Anterior cingulate cortex (tissue), 58 donors: ENCODE measurements around the gene LRRK2.
A peak's percentile ranks its signal among the peaks of the same experiment; 100 is the strongest.
"Not testable (repeated sequence)": the region's sequence is repeated elsewhere in the genome, so short reads cannot be mapped to it uniquely, and the experiment has no call there.

Experiments used
- DNase-seq, 58 donors: peaks; one replicate each; lab custom pipeline; 2025; lab: John Stamatoyannopoulos, UW

LRRK2 gene

DNA sequence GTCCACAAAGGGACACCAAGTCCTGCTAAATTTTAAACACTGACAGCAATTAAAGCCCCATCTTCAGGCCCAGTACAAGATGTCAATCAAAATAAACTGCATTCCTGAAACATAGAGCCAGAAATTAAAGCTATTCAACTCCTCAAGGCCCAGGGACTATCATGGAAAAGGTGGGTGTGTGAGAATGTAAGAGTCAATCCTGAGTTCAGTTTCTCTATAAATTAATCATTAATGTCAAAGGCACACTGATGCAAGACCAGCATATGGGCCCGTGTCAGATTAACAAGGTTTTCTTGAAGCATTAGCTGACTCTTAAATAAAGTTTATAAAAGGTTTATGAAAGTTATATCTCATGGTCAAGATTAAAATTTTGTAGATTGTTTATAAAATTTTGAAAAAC lies 13.6 kb upstream of the LRRK2 start:
- DNase-seq, result not testable (repeated sequence)

DNA sequence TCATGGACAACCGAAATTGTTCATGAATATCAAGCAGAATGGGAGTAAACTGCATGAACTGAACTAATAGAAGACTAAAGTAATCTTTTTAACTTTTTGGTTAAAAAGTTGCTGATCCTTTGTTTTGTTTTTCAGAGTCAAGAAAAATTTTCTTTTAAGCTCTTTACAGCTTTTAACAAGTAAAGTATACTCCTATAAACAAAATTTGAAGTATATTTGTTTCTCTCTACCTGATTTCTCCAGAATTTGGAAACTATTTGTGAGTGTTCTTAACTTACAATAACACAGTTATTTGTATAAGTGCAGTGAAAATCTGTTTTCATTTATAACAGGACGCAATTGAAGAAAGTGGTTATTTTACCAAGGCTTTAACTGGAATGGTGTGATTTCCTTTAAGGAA lies 12.2 kb upstream of the LRRK2 start:
- DNase-seq, result no peak

- DNase-seq, result no peak
Observed at GRCh38 chr12:40215982-40216381, 8.8 kb upstream of the LRRK2 start.

DNA sequence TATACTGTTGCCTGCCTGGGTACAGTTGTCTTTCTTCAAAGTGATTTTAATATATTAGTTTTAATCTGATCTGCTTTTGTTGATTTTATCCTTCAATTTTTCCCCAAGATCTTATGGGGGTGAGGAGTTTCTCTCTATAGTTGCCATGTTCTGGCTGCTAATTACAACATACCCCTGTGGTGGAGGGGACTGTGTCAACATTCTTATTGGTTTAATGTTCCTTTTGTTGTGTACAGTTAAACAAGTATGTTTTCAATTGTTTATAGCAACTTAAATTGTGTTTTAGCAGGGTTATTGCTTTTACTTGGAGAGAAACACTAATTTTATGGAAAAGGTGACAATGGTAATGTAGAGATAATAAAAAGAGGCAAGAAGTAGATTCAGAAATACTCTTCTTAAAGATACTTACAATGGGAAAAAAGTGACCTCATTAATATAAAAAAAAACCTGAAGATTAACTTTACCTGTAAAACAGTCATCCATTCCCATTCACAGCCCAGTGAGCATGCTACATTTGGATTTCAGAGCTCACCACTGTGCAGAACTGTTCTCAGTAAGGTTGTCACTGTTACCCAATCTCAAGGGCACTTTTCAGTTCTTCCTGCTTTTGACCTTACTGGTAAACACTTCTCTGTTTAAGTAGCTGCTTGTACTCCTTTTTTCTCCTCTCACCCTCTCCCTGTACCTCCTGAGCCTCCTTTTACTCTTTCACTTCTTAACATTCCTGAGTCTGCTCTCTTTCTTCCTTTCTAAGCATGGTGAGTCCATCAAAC lies 8.1 kb upstream of the LRRK2 start:
- no peak for DNase-seq

GRCh38 chr12:40219760-40220159 lies 5.0 kb upstream of the LRRK2 start:
- DNase-seq, result no peak

DNA sequence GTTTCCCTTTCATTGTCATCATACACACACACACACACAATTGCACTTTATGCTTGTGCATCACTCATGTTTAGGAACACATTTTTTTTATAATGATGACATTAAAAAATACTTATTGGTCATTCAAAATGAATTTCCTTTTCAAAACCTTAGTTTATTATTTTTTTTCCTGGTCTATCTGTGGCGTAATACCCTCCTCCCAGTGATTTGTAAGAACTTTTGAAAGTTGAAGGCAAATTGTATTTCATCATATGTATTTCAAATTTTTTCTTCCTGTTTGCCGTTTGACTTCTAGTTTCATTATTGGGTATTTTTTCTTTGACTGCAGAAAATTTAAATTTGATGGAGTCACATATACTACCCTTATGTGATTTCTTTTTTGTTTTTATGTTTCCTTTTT lies 2.5 kb upstream of the LRRK2 start:
- DNase-seq, result no peak

DNA sequence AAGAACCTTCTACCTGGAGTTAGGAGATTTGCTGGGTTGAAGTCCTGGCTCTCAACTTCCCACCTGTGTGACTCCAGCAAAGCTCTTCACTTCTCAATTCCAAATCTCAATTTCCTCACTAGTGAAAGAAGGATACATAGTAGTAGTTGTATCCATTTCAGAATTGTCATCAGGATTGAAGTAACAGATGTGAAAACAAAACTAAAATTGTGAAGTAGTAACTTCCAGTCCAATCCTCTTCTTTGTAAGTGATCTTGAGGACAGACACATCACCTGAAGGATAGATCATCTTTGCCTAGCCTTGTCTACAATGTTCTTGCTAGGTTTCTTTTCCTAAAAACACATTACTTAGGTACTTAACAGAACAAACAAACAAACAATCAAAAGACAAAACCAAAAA lies 1.2 kb upstream of the LRRK2 start:
- no peak for DNase-seq

GRCh38 chr12:40225337-40225983 lies 663 bp downstream of the LRRK2 start:
- DNase-seq, result peak in 4 of 58 donors; percentile 11 to 27 (median 13)

GRCh38 chr12:40225984-40226602 lies 1.3 kb downstream of the LRRK2 start:
- DNase-seq, result no peak

- peak in 21 of 58 donors; percentile 0 to 44 (median 11) for DNase-seq
Observed at GRCh38 chr12:40226705-40227104, 1.9 kb downstream of the LRRK2 start.

GRCh38 chr12:40227447-40227846 lies 2.6 kb downstream of the LRRK2 start:
- DNase-seq, result no peak

DNA sequence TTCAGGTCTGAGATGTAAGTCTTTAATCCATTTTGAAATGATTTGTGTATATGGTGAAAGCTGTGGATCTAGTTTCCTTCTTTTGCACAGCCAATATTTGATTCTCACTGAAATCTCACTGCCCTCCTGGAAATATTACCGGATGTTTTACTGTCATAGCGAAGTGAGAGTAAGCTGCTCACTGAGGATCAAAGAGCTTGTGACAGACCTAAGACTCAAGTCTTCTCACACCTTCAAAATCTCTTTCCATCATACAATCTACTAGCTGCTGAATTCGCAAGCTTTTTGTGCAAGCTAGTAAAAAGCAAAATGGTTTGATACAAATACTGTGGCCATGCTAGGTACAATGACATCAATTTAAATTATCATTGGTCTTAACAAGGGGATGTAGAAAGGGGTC lies 3.9 kb downstream of the LRRK2 start:
- DNase-seq, result no peak

DNA sequence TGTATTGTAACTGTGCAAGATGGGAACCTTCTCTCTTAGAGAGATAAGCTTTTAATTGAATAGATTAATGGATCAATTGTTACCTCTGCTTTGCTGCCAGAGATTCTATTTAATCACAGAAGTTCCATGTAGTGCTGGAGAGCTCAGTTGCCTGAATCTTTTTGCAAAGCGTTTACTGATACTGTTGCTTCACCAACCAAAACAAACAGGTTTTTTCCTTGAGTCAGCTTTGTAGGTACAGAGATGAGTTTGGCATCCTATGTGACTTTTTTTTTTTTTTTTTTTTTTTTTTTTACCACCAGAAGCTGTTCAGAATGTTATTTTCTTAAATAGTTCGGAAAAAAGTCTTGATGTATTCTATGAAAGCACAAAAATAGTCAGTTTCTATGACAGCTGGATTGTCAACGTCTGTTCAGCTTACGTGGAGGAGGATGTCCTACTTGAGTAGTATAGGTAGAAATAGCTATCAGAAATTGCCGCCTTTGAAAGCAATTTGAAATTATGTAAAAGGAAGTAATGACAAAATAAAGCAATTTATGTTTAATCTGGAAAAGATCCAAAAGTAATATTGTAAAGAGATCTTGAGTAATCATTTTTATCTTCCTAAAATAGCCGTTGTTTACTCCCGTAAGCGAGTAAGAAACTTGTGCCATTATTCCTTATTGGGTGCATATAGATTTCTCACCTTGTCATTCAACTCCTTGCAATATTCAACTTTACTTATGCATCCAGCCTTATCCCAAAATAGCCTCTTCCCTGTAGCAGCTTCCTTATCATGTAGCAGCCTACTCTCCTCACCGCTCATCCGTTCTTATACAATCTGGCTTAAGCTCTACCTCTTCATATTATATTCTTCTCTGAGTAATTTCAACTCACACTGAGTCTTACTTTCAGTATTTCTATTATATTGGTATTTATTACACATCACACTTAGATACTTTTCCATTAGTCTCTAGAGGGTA lies 5.2 kb downstream of the LRRK2 start:
- DNase-seq, result peak in 1 of 58 donors; percentile 0

- no peak for DNase-seq
Observed at GRCh38 chr12:40232602-40233001, 7.8 kb downstream of the LRRK2 start.

- no peak for DNase-seq
Observed at GRCh38 chr12:40233741-40234367, 9.1 kb downstream of the LRRK2 start.

- DNase-seq, result no peak
Observed at GRCh38 chr12:40236357-40236850, 11.6 kb downstream of the LRRK2 start.

DNA sequence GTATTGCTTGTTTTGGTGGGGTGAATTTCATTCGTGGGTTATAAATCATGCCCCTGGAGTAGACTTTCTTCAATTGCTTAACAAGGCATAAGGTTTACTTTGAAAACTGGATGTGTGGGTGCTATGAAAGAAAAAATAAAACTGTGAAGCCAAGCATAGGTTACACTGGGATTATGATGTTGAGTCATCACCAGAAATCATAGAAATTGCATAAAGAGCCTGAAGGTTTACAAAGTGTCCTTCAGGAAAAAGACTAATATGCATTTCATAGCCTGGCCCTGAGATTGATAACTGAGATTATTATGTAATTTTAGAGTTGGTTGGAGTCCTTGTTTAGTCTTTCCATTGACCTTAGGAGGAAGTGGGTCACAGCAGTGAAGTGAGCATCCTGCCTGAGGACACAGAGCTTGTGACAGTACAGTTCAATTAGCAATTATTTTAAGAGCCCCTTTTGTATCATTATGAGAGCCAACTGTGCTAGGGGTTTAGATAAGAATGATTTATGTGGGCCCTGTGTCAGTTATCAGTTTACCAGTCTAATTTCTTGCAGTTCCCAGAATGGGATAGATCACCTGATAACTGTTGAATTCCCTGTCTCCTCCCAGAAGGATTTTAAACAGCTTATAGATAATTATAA lies 13.6 kb downstream of the LRRK2 start:
- no peak for DNase-seq

DNA sequence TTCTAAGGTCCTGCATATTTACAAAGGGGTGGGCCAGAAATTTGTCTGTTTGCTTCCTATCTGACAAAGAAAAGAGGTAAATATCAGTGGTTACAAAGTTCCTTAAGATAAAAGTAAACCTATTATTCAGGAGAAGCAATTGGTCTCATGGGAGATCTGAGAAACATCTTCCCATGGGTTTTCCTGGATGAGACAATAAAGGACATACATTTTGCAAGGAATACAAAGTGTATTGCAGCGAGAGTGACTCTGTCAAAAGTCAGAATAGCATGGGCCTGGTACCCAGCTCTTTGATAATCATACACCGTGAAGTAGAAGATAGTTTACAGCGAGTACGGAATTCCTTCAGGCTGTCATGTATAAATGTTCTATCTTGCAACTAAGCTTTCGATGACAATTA lies 14.2 kb downstream of the LRRK2 start:
- no peak for DNase-seq

- no peak for DNase-seq
Observed at GRCh38 chr12:40240779-40241178, 16.0 kb downstream of the LRRK2 start.
